Measurements from ENCODE around the gene ABLIM1. TPM values are rescaled to one million over a fixed set of nuclear protein-coding genes. Genes with fewer than 3 reads are reported as not detected.

Gene ABLIM1
- 19.3 and 43.3 TPM in 2 replicates for total RNA-seq

GRCh38 chr10:114658175-114658574, at the start of gene ABLIM1:
Gene ABLIM1 (minus strand): TSS chr10:114658275. CDS start chr10:114658200, 75 bp downstream.

GRCh38 chr10:114404171-114405010, 253.7 kb downstream of the ABLIM1 start, which contains the start of gene AFAP1L2:
Gene AFAP1L2 (minus strand): TSS chr10:114404502. CDS start chr10:114404455, 47 bp downstream.

Small RNA genes within 50 kb of the gene (small RNA-seq; reads per million reads assigned to genes)
- gene RN7SL384P = not detected

Other genes with a start within 250 kb of the ABLIM1 start
- gene FHIP2A, start 163.5 kb upstream of the ABLIM1 start, total RNA-seq = 50.7 and 52.5 TPM in 2 replicates